ENCODE results near the gene CFAP100.

The CFAP100 gene

DNA sequence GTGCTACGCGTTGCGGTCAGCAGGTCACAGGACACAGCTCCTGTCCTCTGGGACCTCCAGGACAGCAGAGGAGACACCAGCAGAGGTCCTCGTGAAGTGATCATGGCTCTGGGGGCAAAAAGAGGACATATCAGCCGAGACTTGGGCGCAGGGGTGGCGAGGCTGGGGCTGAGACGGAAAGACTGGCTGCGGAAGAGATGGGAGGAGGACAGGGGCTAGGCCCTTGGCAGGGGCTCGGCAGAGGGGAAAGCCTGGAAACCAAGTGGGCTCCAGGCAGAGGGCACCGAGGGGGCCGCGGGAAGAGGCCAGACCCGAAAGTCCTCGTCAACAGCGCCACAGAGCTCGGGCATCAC lies 4.9 kb upstream of the CFAP100 start:
- Histone ChIP-seq H3K4me1 (ENCODE audit: control insufficient read depth, insufficient read depth, low read length) (no peaks in the 10 kb centered on the region), H3K9me3 (ENCODE audit: control insufficient read depth, insufficient read depth, low read depth, low read length) (no peaks in the 10 kb centered on the region), H3K27ac (ENCODE audit: extremely low read depth, low read depth, low read length) (no peak overlapping the region), H3K36me3 (ENCODE audit: control insufficient read depth in 2 of 2, insufficient read depth in 1 of 2, low read length in 2 of 2) (no peaks in the 10 kb centered on the region), H3K4me3 (ENCODE audit: low read depth, low read length) (no peak overlapping the region)
- ChIA-PET POLR2A (no interaction called here), CTCF (interaction anchor here (2.7 kb wide), 1 partner anchor 256 kb away, joined by 14 read pairs; no protein-coding TSS in a partner anchor)
- TF ChIP-seq ZNF747 (tag by site-specific recombination; IDR thresholded peaks at IDR 0.05) = no peak
- TF ChIP-seq ZBTB1 (tag by site-specific recombination; IDR thresholded peaks at IDR 0.05) = no peak
- no peak for TF ChIP-seq ZNF544 (tag by site-specific recombination; IDR thresholded peaks at IDR 0.05)
- TF ChIP-seq SP7 (tag by site-specific recombination; IDR thresholded peaks at IDR 0.05) = no peak
- TF ChIP-seq GLI4 (tag by site-specific recombination; IDR thresholded peaks at IDR 0.05) = no peak
- TF ChIP-seq, protein P1, sequence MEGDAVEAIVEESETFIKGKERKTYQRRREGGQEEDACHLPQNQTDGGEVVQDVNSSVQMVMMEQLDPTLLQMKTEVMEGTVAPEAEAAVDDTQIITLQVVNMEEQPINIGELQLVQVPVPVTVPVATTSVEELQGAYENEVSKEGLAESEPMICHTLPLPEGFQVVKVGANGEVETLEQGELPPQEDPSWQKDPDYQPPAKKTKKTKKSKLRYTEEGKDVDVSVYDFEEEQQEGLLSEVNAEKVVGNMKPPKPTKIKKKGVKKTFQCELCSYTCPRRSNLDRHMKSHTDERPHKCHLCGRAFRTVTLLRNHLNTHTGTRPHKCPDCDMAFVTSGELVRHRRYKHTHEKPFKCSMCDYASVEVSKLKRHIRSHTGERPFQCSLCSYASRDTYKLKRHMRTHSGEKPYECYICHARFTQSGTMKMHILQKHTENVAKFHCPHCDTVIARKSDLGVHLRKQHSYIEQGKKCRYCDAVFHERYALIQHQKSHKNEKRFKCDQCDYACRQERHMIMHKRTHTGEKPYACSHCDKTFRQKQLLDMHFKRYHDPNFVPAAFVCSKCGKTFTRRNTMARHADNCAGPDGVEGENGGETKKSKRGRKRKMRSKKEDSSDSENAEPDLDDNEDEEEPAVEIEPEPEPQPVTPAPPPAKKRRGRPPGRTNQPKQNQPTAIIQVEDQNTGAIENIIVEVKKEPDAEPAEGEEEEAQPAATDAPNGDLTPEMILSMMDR (tag by site-specific recombination; IDR thresholded peaks at IDR 0.05) = no peak
- TF ChIP-seq, protein P2, sequence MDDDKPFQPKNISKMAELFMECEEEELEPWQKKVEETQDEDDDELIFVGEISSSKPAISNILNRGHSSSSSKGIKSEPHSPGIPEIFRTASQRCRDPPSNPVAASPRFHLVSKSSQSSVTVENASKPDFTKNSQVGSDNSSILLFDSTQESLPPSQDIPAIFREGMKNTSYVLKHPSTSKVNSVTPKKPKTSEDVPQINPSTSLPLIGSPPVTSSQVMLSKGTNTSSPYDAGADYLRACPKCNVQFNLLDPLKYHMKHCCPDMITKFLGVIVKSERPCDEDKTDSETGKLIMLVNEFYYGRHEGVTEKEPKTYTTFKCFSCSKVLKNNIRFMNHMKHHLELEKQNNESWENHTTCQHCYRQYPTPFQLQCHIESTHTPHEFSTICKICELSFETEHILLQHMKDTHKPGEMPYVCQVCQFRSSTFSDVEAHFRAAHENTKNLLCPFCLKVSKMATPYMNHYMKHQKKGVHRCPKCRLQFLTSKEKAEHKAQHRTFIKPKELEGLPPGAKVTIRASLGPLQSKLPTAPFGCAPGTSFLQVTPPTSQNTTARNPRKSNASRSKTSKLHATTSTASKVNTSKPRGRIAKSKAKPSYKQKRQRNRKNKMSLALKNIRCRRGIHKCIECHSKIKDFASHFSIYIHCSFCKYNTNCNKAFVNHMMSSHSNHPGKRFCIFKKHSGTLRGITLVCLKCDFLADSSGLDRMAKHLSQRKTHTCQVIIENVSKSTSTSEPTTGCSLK (tag by site-specific recombination; IDR thresholded peaks at IDR 0.05) = no peak
- no peak for TF ChIP-seq GLI2 (tag by site-specific recombination; IDR thresholded peaks at IDR 0.05; ENCODE audit: borderline replicate concordance, low read depth)
- TF ChIP-seq GLIS2 (tag by site-specific recombination; IDR thresholded peaks at IDR 0.05) = no peak
- TF ChIP-seq, protein P3, sequence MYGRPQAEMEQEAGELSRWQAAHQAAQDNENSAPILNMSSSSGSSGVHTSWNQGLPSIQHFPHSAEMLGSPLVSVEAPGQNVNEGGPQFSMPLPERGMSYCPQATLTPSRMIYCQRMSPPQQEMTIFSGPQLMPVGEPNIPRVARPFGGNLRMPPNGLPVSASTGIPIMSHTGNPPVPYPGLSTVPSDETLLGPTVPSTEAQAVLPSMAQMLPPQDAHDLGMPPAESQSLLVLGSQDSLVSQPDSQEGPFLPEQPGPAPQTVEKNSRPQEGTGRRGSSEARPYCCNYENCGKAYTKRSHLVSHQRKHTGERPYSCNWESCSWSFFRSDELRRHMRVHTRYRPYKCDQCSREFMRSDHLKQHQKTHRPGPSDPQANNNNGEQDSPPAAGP (tag by site-specific recombination; IDR thresholded peaks at IDR 0.05) = no peak

DNA sequence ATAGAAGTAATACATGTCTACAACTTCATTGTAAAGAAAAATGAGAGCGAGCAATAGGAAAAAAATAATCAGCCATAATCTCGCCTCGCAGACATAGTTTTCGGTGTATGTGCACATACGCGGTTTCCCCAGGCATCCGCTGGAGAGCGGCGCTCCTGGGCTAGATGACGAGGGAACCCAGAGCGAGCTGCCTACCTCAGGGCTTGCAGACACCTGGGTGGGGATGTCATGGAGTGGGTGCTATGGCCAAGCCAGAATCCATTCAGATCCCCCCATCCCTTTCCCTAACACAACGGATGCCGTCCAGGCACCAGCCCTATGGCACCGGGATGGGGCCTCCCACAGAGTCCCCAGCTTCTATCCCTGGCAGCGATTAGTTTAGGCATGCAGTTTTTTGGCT lies 4.5 kb upstream of the CFAP100 start:
- H3K4me1 ChIP-seq (ENCODE audit: control insufficient read depth, insufficient read depth, low read length) = no peaks in the 10 kb centered on the region
- H3K27ac ChIP-seq (ENCODE audit: extremely low read depth, low read depth, low read length) = no peak overlapping the region
- H3K4me3 ChIP-seq (ENCODE audit: low read depth, low read length) = no peak overlapping the region
- no peak for TF ChIP-seq ZFP37 (tag by site-specific recombination; IDR thresholded peaks at IDR 0.05)
- TF ChIP-seq, protein P4, sequence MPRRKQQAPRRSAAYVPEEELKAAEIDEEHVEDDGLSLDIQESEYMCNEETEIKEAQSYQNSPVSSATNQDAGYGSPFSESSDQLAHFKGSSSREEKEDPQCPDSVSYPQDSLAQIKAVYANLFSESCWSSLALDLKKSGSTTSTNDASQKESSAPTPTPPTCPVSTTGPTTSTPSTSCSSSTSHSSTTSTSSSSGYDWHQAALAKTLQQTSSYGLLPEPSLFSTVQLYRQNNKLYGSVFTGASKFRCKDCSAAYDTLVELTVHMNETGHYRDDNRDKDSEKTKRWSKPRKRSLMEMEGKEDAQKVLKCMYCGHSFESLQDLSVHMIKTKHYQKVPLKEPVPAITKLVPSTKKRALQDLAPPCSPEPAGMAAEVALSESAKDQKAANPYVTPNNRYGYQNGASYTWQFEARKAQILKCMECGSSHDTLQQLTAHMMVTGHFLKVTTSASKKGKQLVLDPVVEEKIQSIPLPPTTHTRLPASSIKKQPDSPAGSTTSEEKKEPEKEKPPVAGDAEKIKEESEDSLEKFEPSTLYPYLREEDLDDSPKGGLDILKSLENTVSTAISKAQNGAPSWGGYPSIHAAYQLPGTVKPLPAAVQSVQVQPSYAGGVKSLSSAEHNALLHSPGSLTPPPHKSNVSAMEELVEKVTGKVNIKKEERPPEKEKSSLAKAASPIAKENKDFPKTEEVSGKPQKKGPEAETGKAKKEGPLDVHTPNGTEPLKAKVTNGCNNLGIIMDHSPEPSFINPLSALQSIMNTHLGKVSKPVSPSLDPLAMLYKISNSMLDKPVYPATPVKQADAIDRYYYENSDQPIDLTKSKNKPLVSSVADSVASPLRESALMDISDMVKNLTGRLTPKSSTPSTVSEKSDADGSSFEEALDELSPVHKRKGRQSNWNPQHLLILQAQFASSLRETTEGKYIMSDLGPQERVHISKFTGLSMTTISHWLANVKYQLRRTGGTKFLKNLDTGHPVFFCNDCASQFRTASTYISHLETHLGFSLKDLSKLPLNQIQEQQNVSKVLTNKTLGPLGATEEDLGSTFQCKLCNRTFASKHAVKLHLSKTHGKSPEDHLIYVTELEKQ (tag by site-specific recombination; IDR thresholded peaks at IDR 0.05; ENCODE audit: borderline replicate concordance) = no peak
- no peak for TF ChIP-seq REPIN1 (tag by site-specific recombination; IDR thresholded peaks at IDR 0.05; ENCODE audit: low read depth)
- no peak for TF ChIP-seq ZNF37A (tag by site-specific recombination; IDR thresholded peaks at IDR 0.05)
- TF ChIP-seq ZNF776 (tag by site-specific recombination; IDR thresholded peaks at IDR 0.05; ENCODE audit: borderline replicate concordance) = no peak
- no peak for TF ChIP-seq ZNF530 (tag by site-specific recombination; IDR thresholded peaks at IDR 0.05; ENCODE audit: low read depth)
- no peak for TF ChIP-seq ZEB2 (tag by site-specific recombination; IDR thresholded peaks at IDR 0.05)
- TF ChIP-seq ZNF292 (tag by site-specific recombination; IDR thresholded peaks at IDR 0.05; ENCODE audit: borderline replicate concordance, low read depth) = no peak
- no peak for TF ChIP-seq OSR2 (tag by site-specific recombination; IDR thresholded peaks at IDR 0.05)
- TF ChIP-seq ZNF561 (tag by site-specific recombination; IDR thresholded peaks at IDR 0.05; ENCODE audit: borderline replicate concordance) = no peak
- TF ChIP-seq, protein P2 (tag by site-specific recombination; IDR thresholded peaks at IDR 0.05) = no peak
- no peak for TF ChIP-seq ZNF175 (tag by site-specific recombination; IDR thresholded peaks at IDR 0.05)
- no peak for TF ChIP-seq MYNN (tag by site-specific recombination; IDR thresholded peaks at IDR 0.05; ENCODE audit: borderline replicate concordance)
- TF ChIP-seq HOXA7 (CRISPR knock-in tag; IDR thresholded peaks at IDR 0.05; ENCODE audit: borderline replicate concordance) = no peak
- TF ChIP-seq ZNF211 (tag by site-specific recombination; IDR thresholded peaks at IDR 0.05; ENCODE audit: low read depth) = no peak
- ChIA-PET CTCF (interaction anchor here (2.7 kb wide), 1 partner anchor 256 kb away, joined by 14 read pairs; no protein-coding TSS in a partner anchor), POLR2A (no interaction called here)
- H3K36me3 ChIP-seq (ENCODE audit: control insufficient read depth in 2 of 2, insufficient read depth in 1 of 2, low read length in 2 of 2) = no peaks in the 10 kb centered on the region
- no peaks in the 10 kb centered on the region for H3K9me3 ChIP-seq (ENCODE audit: control insufficient read depth, insufficient read depth, low read depth, low read length)
